Midbrain (tissue), 1 donor: ENCODE measurements around the gene LTBP1.
"Not testable (repeated sequence)": the region's sequence is repeated elsewhere in the genome, so short reads cannot be mapped to it uniquely, and the experiment has no call there.

ENCODE experiments used
- DNase-seq: peaks from one replicate; lab custom pipeline; 2025; lab: John Stamatoyannopoulos, UW

Gene LTBP1, protein sequence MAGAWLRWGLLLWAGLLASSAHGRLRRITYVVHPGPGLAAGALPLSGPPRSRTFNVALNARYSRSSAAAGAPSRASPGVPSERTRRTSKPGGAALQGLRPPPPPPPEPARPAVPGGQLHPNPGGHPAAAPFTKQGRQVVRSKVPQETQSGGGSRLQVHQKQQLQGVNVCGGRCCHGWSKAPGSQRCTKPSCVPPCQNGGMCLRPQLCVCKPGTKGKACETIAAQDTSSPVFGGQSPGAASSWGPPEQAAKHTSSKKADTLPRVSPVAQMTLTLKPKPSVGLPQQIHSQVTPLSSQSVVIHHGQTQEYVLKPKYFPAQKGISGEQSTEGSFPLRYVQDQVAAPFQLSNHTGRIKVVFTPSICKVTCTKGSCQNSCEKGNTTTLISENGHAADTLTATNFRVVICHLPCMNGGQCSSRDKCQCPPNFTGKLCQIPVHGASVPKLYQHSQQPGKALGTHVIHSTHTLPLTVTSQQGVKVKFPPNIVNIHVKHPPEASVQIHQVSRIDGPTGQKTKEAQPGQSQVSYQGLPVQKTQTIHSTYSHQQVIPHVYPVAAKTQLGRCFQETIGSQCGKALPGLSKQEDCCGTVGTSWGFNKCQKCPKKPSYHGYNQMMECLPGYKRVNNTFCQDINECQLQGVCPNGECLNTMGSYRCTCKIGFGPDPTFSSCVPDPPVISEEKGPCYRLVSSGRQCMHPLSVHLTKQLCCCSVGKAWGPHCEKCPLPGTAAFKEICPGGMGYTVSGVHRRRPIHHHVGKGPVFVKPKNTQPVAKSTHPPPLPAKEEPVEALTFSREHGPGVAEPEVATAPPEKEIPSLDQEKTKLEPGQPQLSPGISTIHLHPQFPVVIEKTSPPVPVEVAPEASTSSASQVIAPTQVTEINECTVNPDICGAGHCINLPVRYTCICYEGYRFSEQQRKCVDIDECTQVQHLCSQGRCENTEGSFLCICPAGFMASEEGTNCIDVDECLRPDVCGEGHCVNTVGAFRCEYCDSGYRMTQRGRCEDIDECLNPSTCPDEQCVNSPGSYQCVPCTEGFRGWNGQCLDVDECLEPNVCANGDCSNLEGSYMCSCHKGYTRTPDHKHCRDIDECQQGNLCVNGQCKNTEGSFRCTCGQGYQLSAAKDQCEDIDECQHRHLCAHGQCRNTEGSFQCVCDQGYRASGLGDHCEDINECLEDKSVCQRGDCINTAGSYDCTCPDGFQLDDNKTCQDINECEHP (N-terminal part only)

DNA sequence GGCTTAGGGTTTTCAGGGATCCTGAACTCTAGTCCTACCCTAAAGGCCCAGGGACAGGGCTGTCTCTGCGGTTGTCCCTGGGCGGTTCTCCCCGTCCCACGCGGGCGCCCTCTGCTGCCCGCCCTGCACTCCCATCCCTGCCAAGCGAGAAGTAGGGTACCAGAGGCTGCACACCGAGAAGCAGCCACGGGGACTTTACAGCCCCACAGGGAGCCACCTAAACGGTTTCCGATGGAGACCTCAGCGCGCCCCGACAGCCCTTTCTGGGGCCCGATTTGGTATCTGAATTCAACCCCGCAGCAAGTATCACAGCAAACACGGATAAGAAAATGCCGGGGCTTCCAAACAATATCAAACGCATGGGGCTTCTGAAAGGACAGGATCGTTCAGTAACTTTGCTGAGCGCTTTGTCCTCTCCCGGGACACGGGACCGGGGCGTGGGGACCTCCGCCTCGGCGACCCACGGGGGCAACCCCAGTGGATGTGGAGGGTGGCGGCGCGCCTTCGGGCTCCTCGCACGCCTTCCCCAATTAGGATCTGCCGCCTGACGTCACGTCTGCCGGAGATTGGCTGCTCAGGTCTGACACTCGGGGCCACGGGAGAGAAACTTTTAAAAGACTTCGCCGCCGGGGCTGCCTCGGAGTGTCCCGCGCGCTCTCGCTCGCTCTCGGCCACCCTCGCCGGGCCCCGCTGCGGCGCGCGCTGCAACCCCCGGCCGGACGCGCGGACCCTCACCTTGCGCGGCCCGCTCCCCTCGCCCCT lies at the start of gene LTBP1:
LTBP1 (plus strand) TSS at position 640 of the 762 bp plus-strand sequence. CDS start 372 bp downstream, outside the sequence.
- DNase-seq = peak; percentile 75

DNA sequence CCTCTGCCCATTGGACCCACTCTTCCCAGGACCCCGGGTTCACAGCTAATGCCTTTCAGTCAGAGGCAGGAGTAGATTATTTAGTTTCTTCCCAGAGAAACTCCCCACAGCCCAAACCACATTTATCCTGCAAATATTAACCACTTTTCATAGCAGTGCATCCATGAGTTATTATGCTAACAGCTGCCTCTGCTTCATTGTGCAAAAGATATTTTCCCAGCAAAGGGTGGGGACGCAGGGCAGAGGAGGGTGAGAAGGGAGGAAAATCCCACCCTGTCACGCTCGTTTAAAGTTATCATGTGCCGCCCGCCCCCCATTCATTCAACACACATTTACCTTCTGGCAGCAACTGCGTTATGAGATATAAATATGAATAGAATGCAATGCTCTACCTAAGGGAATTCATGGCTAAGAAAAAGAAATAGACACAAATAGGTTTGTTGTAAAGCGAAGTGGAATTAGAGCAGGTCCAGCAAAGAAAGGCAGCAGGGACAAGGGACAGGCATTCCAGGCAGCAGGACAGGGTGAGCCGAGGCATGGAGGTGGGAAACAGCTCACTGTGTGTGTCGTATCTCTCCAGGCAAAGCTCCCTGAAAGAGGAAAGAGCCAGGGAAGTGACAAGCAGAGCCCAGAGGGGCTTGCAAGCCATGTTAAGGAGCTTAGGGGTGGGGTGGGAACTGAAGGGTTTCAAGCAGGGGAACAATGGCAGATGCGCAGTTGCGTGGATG lies 46.3 kb upstream of the LTBP1 start:
- DNase-seq = no peak

DNA sequence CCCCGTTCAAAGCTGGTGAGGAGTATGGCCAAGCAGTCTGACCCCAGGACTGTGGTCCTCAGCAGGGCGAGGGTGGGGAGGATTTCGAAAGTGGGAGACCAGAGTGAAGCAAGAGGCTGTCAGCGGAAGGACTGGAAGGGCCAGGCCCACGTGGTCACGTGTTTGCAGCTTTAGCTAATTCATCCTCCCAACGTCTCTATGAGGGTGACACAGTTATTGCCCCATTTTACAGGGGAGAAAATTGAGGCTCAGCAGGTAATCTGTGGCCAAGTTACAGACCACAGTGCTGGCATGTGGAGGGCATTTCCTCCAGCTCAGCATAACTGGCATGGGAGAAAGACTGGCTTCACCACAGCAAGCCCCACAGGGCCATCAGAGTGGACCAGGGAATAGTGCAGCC lies 45.4 kb upstream of the LTBP1 start:
- no peak for DNase-seq

DNA sequence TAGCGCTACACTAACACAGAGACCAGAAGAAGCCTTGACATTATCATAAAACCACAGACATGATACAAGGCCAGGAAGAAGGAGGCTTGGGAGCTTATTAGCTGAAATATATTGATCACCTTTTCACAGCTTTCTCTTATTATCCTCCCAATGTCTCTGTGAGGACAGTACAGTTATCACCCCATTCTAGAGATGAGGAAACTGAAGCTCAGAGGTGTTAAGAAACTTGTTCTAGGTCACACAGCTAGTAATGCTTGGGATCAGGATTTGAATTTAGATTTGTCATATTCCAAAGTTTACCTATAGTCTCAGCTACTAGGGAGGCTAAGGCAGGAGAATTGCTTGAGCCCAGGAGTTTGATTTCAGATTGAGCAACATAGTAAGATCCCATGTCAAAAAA lies 44.6 kb upstream of the LTBP1 start:
- no peak for DNase-seq

DNA sequence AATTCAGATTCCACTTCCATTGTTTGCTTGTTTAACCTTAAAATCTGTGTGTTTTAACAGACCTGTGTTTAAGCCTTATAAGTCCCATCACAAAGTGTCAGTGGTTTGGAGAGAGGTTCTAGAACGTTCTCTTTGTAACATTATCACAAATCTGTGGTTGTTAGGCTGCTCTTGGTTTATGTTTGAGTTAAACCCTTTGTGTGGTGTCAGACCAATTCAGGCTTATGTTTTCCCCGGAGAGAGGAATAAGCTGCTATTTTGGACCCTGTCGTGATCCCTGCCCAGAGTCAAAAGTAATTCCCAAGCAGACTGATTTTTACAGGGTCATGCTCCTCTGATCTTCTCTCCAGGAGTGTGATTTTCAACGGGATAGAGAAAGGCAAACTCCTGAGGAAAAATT lies 43.8 kb upstream of the LTBP1 start:
- DNase-seq = no peak

DNA sequence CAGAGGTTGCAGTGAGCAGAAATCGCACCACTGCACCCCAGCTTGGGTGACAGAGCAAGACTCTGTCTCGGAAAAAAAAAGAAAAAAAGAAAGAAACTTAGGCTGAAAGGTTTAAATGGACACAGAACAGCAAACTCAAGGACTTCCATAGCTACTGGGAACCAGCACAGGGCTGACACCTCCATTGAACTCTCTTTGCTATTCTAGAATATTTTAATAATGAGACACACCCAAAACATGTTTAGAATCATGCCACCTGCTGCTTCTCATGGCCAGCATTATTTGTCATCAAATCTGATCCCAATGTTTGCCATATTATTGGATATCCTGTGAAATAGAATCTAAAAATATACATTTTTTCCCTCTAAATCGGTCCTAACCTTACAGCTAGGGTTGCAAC lies 42.7 kb upstream of the LTBP1 start:
- DNase-seq = no peak

DNA sequence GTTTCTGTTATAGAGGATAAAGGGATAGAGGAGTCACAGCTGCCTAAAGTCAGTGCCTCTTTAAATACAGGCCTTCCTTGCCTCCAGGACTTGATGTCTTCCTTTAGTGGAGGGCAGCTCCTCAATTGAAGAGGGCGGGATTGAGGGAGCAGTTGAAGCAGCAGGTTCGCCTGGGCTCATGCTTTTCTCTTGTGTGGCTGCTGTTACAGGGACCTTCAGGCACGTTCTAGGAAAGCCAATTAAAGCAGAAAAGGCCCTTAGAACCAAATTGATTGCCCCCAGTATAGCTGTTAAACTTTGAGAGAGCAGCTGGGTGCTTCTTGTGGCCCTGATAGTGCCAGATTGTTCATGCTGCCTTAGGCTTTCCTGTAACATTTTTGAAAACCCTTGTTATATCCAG lies 42.0 kb upstream of the LTBP1 start:
- no peak for DNase-seq

DNA sequence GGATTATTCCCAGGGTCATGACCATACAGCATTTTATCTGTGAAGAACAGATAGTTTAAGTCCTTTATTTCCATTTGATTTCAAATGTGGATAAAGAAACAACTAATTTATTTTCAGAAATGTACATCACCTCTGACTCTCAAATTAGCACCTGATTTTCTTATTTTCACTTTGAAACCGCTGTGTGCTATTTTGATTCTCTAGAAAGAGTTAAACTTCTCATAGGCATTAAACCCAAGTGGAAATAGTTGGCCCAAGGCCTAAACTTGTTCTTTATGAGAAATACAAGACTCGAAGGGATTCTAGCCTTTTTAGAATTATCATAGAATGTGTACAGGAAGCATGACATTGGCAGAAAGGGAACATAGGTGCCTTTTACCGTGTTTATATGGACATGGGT lies 41.5 kb upstream of the LTBP1 start:
- no peak for DNase-seq

DNA sequence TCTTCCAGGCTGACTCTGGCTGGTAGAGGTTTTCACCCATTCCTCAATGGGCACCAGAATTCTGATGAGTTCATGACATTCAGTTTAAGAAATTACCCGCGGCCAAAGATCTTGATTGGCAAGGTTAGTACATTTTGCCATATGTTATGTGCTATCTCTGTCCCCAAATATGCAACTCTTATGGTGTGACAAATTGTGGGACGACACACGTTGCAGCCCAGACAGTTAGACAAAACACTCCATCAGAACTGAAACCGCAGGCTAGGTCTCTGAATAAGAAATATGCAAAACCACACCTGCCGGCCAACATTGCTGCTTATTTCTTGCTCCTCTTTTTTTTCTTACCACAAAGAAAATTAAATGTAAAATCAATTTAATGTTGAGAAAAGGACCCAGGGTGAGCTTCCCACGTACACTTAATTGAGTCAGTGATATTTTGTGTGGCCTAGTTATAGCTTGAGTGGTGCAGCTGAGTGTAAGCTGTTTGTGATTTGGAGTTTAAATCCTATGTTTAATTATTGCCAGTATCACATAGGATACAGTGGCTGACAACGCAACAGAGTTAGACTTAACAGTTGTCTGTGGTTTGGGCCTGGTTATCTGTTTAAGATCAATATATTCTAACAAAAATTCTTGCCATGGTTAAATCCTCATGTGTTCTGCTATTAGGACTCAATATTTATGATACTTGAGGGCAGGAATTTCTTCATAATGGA lies 35.7 kb upstream of the LTBP1 start:
- no peak for DNase-seq

DNA sequence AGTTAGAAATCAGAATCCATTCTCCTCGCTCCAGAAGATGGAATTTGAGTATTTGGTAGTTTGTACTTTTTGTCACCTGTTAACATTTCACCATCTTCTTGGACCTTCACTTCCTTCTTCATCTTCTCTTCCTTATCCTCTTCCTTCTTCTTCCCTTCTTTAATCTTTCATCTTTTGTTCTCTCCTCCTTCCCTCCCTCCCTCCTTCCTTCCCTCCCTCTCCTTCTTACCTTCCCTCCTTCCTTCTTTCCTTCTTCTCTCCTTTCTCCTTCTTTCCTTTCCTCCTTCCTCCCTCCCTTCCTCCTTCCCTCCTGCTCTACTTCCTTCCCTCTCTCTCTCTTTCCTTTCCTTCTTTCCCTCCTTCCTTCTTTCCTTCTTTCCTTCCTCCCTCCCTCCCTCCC lies 31.1 kb upstream of the LTBP1 start:
- no peak for DNase-seq

DNA sequence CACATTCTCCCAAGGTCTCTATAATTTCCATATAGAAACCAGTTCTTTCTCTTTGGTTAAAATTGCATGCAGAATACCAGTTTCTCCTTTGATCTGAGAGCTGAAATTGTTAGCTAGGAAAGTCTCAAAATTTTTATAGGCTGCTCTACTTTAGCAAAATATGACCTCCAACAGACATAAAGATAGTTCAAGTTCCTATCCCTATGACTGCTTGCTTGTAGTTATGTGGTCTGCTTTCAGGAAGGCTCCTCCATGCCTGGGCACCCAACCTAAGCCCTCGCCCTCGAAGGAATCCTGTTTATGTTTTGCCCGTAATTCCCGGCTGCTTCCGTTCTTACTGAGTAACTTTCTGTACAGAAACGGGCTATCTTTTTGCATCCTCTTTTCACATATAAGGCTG lies 28.0 kb upstream of the LTBP1 start:
- no peak for DNase-seq

DNA sequence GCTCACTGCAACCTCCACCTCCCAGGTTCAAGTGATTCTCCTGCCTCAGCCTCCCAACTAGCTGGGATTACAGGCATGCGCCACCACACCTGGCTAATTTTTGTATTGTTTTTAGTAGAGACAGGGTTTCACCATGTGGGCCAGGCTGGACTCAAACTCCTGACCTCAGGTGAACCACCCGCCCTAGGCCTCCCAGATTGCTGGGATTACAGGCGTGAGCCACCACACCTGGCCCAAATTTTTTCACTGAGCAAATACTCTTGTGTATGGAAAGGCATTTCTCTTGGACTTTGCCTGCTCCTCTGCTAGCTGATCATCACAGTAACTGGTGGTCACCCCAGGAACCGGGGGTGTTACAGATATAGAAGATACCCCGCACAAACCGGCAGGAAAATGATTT lies 26.9 kb upstream of the LTBP1 start:
- not testable (repeated sequence) for DNase-seq

DNA sequence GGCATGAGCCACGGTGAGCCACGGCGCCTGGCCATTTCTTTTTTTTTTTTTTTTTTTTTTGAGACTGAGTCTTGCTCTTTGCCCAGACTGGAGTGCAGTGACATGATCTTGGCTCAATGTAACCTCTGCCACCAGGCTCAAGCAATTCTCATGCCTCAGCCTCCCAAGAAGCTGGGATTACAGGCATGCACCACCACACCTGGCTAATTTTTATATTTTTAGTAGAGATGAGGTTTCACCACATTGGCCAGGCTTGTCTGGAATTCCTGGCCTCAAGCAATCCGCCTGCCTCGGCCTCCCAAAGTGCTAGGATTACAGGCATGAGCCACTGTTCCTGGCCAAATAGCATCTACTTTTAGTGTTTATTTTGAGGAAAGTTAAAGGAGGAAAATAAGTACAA lies 25.3 kb upstream of the LTBP1 start:
- DNase-seq = not testable (repeated sequence)

DNA sequence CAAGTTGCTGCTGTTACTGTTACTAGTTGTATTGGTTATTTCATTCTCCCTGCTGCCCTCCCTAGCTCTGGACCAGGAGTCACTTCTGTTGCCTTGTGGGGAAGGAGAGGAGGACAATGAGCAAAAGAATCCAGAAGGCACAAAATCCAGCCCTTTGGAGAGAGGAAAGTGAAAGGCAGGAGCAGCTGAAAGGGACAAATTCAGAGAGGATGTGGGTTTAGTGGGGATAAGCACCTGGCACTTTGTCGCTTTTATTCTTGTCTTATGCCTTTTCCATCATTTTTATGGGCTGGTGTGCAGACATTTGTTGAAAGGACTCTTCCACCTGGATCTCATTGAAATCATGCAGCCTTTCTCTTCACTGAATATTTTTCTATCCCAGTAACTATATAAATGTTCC lies 24.3 kb upstream of the LTBP1 start:
- no peak for DNase-seq

DNA sequence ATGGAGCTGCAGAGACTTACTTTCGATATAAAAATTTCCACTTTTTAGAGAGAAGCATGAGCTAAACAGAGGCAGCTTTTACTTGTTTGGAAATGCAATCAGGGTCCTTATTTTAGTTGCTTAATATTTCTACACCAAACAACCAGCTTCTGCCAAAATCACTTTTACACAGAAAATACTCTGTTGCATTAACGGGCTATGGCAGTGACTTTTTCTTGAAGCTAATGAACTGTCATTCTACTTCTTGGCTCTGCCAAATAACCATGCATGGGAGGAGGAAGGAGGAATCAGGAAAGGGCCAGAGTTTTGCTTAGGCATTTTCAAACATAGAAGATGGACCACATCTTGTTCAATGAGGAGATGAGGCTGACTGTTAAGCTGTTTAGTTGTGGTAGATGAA lies 23.6 kb upstream of the LTBP1 start:
- DNase-seq = no peak

DNA sequence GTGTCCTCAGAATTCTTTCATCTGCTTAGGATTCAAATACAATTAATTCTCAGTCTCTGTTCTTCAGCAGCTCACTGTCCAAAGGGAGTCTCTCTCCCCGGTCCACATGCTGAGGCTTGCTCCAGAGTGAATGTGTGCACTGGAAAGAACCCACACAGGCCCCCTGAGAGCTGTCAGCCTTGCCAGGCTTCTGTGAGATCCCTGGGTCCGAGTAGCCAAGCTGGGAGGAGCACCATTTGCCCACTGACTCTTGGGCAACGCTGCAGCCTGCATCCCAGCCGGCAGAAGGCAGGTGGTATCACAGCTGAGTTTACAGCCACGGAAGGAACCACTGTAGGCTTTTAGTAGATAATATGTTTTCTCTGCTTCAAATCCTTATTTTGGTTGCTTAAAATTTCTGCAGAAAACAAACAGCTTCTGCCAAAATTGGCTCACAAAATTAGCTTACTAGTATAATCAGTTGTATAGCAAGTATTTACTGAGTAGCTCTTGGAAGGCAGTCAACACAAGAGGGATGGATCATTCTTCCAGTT lies 21.4 kb upstream of the LTBP1 start:
- no peak for DNase-seq

DNA sequence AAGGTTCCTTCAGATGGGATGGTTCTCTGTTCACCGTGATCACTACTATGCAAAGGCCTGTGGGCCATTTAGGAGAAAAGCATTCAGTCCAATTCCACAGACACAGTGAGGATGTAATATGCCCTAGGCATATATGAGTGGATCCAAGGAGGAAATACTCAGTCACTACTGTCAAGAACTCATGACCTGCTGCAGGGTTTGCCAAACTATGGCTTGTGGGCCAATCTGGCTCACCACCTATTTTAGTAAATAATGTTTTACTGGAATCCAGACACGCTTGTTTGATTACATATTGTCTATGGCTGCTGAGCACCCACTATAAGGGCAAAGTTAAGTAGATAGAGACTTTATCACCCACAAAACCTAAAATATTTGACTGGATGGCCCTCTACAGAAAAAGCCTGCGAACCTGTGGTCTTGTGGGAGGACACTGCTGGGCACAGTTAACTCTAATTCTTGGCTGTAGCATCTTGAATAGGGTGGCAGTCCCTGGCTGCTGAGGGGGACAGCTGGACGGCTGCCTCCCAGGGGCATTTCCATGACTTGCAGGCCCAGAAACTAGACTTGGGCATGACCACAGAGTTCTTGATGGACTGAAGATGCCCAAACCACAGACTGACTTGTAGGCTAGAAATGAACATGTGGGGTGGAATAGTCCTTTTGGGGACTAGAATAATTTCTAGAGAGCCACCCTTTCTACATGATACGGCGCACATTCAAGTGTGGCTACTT lies 20.6 kb upstream of the LTBP1 start:
- no peak for DNase-seq

DNA sequence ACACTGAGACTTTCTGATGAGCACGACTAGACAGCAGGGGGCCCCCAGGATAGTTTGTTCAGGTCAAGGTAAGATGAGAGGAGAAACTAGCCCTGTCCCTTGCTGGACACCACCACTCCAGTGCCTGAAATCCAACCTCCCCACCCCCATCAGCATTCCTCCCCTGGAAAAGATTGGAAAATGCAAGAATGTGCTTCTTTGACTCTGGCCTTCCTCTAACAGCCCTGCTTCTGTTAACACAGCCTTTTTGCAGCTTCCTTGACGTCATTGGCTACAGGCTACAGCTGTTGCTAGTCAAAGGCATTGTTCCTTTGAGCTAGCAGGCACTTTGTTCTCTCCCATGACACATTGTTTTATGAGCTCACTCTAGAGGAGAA lies 20.1 kb upstream of the LTBP1 start:
- DNase-seq = peak; percentile 6

DNA sequence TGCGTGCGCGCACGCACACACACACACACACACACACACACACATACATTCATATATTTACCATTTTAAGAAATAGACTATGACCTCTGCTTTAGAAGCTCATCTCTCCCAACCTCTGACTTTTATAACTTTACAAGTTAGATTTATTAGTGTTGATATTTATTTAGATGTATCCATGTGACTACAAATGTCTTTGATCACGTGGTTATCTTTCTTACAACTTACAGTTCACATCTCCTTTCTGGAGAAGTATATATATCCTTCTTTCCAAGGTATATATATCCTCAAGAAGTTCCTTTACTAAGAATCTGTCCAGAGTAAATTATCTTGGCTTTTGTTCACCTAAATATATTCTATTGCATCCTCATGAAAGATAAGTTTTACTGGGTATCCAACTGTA lies 16.3 kb upstream of the LTBP1 start:
- DNase-seq = no peak
